KMS-11 (cell line): ENCODE results near the gene SLC12A8.

Source experiments
- H2AFZ ChIP-seq: fragments of 200-600 bp; sonication (generic); 2 replicates; pipeline ENCODE4 v1.6.1; 2016; ENCODE audit warnings: antibody characterized with exemption, mixed run types, low read depth
- H3K27ac ChIP-seq: fragments of 200-600 bp; sonication (generic); 2 replicates; pipeline ENCODE4 v1.6.1; 2016; ENCODE audit warnings: mild to moderate bottlenecking, mixed run types
- H3K27me3 ChIP-seq: fragments of 200-600 bp; sonication (generic); 2 replicates; pipeline ENCODE4 v1.6.1; 2017; ENCODE audit warnings: mild to moderate bottlenecking, low read depth, mixed run types, moderate library complexity; ENCODE audit not compliant: insufficient read depth
- H3K36me3 ChIP-seq: fragments of 200-600 bp; sonication (generic); 2 replicates; pipeline ENCODE4 v1.6.1; 2017; ENCODE audit warnings: mild to moderate bottlenecking, mixed run types; ENCODE audit not compliant: insufficient read depth
- H3K4me1 ChIP-seq: fragments of 200-600 bp; sonication (generic); 2 replicates; pipeline ENCODE4 v1.6.1; 2016; ENCODE audit warnings: mild to moderate bottlenecking, low read depth, mixed run types; ENCODE audit not compliant: poor library complexity, severe bottlenecking
- H3K4me2 ChIP-seq: fragments of 200-600 bp; sonication (generic); 2 replicates; pipeline ENCODE4 v1.7.0; 2016; ENCODE audit warnings: mild to moderate bottlenecking, mixed run types
- H3K4me3 ChIP-seq: fragments of 200-600 bp; sonication (generic); IDR thresholded peaks from 2 replicates; pipeline ENCODE4 v1.6.1; 2017; ENCODE audit warnings: low read depth, low read length, mixed read lengths; ENCODE audit not compliant: insufficient read depth
- H3K79me2 ChIP-seq: fragments of 200-600 bp; sonication (generic); 2 replicates; pipeline ENCODE4 v1.6.1; 2016; ENCODE audit warnings: low read depth, mixed run types; ENCODE audit not compliant: insufficient read depth
- H3K9ac ChIP-seq: fragments of 200-600 bp; sonication (generic); 2 replicates; pipeline ENCODE4 v1.6.1; 2016; ENCODE audit warnings: mild to moderate bottlenecking, mixed run types
- H4K20me1 ChIP-seq: fragments of 200-600 bp; sonication (generic); 2 replicates; pipeline ENCODE4 v1.6.1; 2016; ENCODE audit warnings: mild to moderate bottlenecking, mixed run types; ENCODE audit not compliant: insufficient read depth
- CTCF ChIP-seq: fragments of 200-600 bp; sonication (generic); conservative IDR thresholded peaks from 2 replicates; pipeline ENCODE4 v1.6.1; 2017; ENCODE audit warnings: low read depth, mild to moderate bottlenecking, antibody characterized with exemption, low read length, moderate library complexity, mixed read lengths

The SLC12A8 gene

DNA sequence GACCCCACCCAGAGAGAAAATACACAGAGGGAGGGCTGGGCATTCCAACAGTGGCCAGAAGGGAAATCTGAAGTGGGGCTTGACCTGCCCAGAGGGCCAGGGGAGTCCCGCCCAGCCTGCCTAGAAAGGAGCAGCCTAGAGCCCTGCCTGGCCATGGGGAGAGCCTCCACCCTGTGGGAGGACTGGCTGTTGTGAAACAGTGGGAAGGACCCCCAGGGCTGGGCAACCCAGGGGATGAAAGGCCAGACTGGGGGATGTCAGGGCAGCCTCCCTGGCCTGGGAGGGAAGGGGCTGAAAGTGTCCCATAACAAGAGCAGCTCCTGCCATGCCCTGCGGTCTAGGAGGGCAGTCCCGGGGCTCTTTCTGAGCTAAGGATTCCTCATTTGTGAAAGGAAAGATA is 69.0 kb downstream of the SLC12A8 start:
- Histone ChIP-seq H3K79me2 (no peaks in the 10 kb centered on the region), H3K9ac (no peak overlapping the region), H3K36me3 (no peaks in the 10 kb centered on the region), H3K4me2 (no peak overlapping the region), H3K4me3 (no peak overlapping the region), H4K20me1 (no peaks in the 10 kb centered on the region), H3K27ac (no peak overlapping the region), H3K27me3 (no peaks in the 10 kb centered on the region; the same call in 1 of the 2 replicates), H3K4me1 (peaks cover 27% of the 10 kb centered on the region), H2AFZ (no peak overlapping the region)
- no peak for TF ChIP-seq CTCF

DNA sequence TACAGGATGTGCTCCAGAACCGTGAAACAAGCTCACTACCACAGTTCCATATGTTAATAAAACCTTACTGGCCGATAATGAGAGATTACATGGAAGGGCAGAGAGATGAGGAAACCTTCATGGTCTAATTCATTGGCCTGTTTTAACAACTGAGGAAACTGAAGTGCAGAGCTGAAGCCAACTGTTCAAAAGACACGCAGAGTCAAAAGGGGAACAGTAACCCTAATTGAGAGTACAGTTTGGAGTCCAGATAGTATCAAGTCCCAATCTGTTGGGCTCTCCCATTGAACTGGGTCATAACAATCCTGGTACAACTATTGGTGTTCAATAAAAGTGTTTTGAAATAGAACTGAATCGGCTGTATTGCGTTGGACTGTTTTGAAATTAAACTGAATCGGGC is 69.6 kb downstream of the SLC12A8 start:
- H3K36me3 ChIP-seq, result no peaks in the 10 kb centered on the region
- no peak overlapping the region for H3K9ac ChIP-seq
- H4K20me1 ChIP-seq, result no peaks in the 10 kb centered on the region
- no peaks in the 10 kb centered on the region for H3K79me2 ChIP-seq
- no peak overlapping the region for H2AFZ ChIP-seq
- H3K4me2 ChIP-seq, result no peak overlapping the region; the same call in 1 of the 2 replicates
- no peaks in the 10 kb centered on the region; the same call in 1 of the 2 replicates for H3K27me3 ChIP-seq
- H3K4me3 ChIP-seq, result no peak overlapping the region
- TF ChIP-seq CTCF, result no peak
- H3K4me1 ChIP-seq, result peaks cover 27% of the 10 kb centered on the region
- no peak overlapping the region for H3K27ac ChIP-seq

GRCh38 chr3:125142420-125142778 is 70.1 kb downstream of the SLC12A8 start:
- H3K27ac ChIP-seq, result no peak overlapping the region
- H3K4me3 ChIP-seq, result no peak overlapping the region
- H3K27me3 ChIP-seq, result no peaks in the 10 kb centered on the region; the same call in 1 of the 2 replicates
- no peak overlapping the region for H3K9ac ChIP-seq
- no peaks in the 10 kb centered on the region for H3K36me3 ChIP-seq
- no peak for TF ChIP-seq CTCF
- H3K4me2 ChIP-seq, result peak overlapping the region; percentile 84
- no peaks in the 10 kb centered on the region for H4K20me1 ChIP-seq
- peaks cover 27% of the 10 kb centered on the region for H3K4me1 ChIP-seq
- no peaks in the 10 kb centered on the region for H3K79me2 ChIP-seq
- H2AFZ ChIP-seq, result peak overlapping the region; percentile 85

GRCh38 chr3:125141596-125142419 is 70.7 kb downstream of the SLC12A8 start:
- Histone ChIP-seq H4K20me1 (no peaks in the 10 kb centered on the region), H2AFZ (peak overlapping the region; percentile 85), H3K9ac (no peak overlapping the region), H3K36me3 (no peaks in the 10 kb centered on the region), H3K4me3 (peak overlapping the region; percentile 89), H3K27me3 (no peaks in the 10 kb centered on the region; the same call in 1 of the 2 replicates), H3K4me2 (peak overlapping the region; percentile 84), H3K4me1 (peaks cover 27% of the 10 kb centered on the region), H3K79me2 (no peaks in the 10 kb centered on the region), H3K27ac (no peak overlapping the region)
- TF ChIP-seq CTCF, result no peak
